Prostate gland (tissue), 2 donors: Measurements from ENCODE around the gene EFR3B. TPM values are rescaled to one million over a fixed set of nuclear protein-coding genes. Genes with fewer than 3 reads are reported as not detected.

Experiments
- DNase-seq: peaks from one replicate; pipeline ENCODE4 v3.0.0-alpha.2; 2019; ENCODE audit warnings: low spot score
- H3K27ac ChIP-seq, 2 donors: fragments of 200-600 bp; sonication (generic); 2 replicates each; pipeline ENCODE4 v1.5.1; 2017 to 2019
- H3K27me3 ChIP-seq: fragments of 200-600 bp; sonication (generic); replicated peaks from 2 replicates; pipeline ENCODE4 v1.5.1; 2019; ENCODE audit not compliant: insufficient read depth
- H3K36me3 ChIP-seq, 2 donors: fragments of 200-600 bp; sonication (generic); 1 replicate in 1 of 2; 2 replicates in 1 of 2; pipeline versions ENCODE4 v1.5.1 to v1.8.1; 2017 to 2019
- H3K4me1 ChIP-seq: fragments of 200-600 bp; sonication (generic); replicated peaks from 2 replicates; pipeline ENCODE4 v1.5.1; 2019
- H3K4me3 ChIP-seq, 2 donors: fragments of 200-600 bp; sonication (generic); 2 replicates each; pipeline ENCODE4 v1.5.1; 2017 to 2019
- H3K9me3 ChIP-seq: fragments of 200-600 bp; sonication (generic); 2 replicates; pipeline ENCODE4 v1.5.1; 2017
- CTCF ChIP-seq, 4 experiments: fragments of 200-600 bp in 2 of 4; fragments of 450-650 bp in 2 of 4; sonication (generic) in 2 of 4; IDR thresholded peaks; 1 replicate in 3 of 4; 2 replicates in 1 of 4; pipeline ENCODE4 v1.5.1; 2016 to 2019; ENCODE audit warnings: antibody characterized with exemption in 4 of 4, mild to moderate bottlenecking in 2 of 4, moderate library complexity in 2 of 4
- POLR2A ChIP-seq: fragments of 450-650 bp; IDR thresholded peaks from one replicate; pipeline ENCODE4 v1.6.1; 2016; ENCODE audit warnings: antibody characterized with exemption, mild to moderate bottlenecking
- POLR2AphosphoS5 ChIP-seq: sonication (generic); formaldehyde crosslinking; IDR thresholded peaks from one replicate; pipeline ENCODE4 v1.6.1; 2017; ENCODE audit warnings: antibody characterized with exemption
- WGBS: methylation state at CpG from one replicate; pipeline ENCODE4 v1.1.5; 2018; 5-methylcytosine and 5-hydroxymethylcytosine counted together
- intact Hi-C: fragments of 100-400 bp; cut with DNase I; formaldehyde crosslinking; loops from one replicate; pipeline ENCODE4 v1.14.2; 2022
- total RNA-seq, 2 donors: library from RNA; depleted of rRNA; stranded (reverse); fragments of >200 nt; gene quantifications; one replicate each; pipeline ENCODE4 v1.1.0, GENCODE V29; 2016

The EFR3B gene
- total RNA-seq, 2 donors from 2014 or later: 0.14 to 1.6 TPM

GRCh38 chr2:25049422-25049821, 7.5 kb downstream of the EFR3B start:
- no peak for DNase-seq
- Histone ChIP-seq H3K4me3 (no peak overlapping the region), H3K27ac (no peak overlapping the region), H3K27me3 (no peaks in the 10 kb centered on the region), H3K4me1 (no peaks in the 10 kb centered on the region), H3K36me3 (no peaks in the 10 kb centered on the region), H3K9me3 (no peaks in the 10 kb centered on the region)
- TF ChIP-seq CTCF (IDR thresholded peaks at IDR 0.05) (no peak), POLR2AphosphoS5 (no peak), POLR2A (no peak)
- intact Hi-C loops: no loop called here
- 77% methylated on average over 4 of the region's 4 CpGs for WGBS

GRCh38 chr2:25050128-25050527, 8.3 kb downstream of the EFR3B start:
- intact Hi-C loops: no loop called here
- Histone ChIP-seq H3K27me3 (no peaks in the 10 kb centered on the region), H3K4me1 (no peaks in the 10 kb centered on the region), H3K36me3 (no peaks in the 10 kb centered on the region), H3K9me3 (no peaks in the 10 kb centered on the region), H3K27ac (no peak overlapping the region), H3K4me3 (no peak overlapping the region)
- no peak for DNase-seq
- TF ChIP-seq POLR2AphosphoS5 (no peak), CTCF (IDR thresholded peaks at IDR 0.05) (no peak), POLR2A (no peak)

GRCh38 chr2:25053041-25053440, 11.2 kb downstream of the EFR3B start:
- no peak for DNase-seq
- WGBS: 82% methylated on average over 3 of the region's 3 CpGs
- no peak for TF ChIP-seq POLR2A
- TF ChIP-seq CTCF (IDR thresholded peaks at IDR 0.05): no peak
- TF ChIP-seq POLR2AphosphoS5: no peak

GRCh38 chr2:25054720-25055119, 12.8 kb downstream of the EFR3B start:
- 77% methylated on average over 4 of the region's 4 CpGs for WGBS
- H3K27me3 ChIP-seq: no peaks in the 10 kb centered on the region
- intact Hi-C loops: no loop called here
- H3K9me3 ChIP-seq: no peaks in the 10 kb centered on the region
- DNase-seq: no peak
- H3K4me3 ChIP-seq: no peak overlapping the region
- no peaks in the 10 kb centered on the region for H3K4me1 ChIP-seq
- H3K27ac ChIP-seq: no peak overlapping the region
- no peaks in the 10 kb centered on the region for H3K36me3 ChIP-seq
- no peak for TF ChIP-seq POLR2A
- no peak for TF ChIP-seq POLR2AphosphoS5
- no peak for TF ChIP-seq CTCF (IDR thresholded peaks at IDR 0.05)

More at GRCh38 chr2:25053041-25053440, 11.2 kb downstream of the EFR3B start:
- no peak overlapping the region for H3K27ac ChIP-seq
- no peak overlapping the region for H3K4me3 ChIP-seq
- intact Hi-C loops: no loop called here
- no peaks in the 10 kb centered on the region for H3K36me3 ChIP-seq
- H3K27me3 ChIP-seq: no peaks in the 10 kb centered on the region
- H3K9me3 ChIP-seq: no peaks in the 10 kb centered on the region
- no peaks in the 10 kb centered on the region for H3K4me1 ChIP-seq

- TF ChIP-seq POLR2A (no peak), CTCF (IDR thresholded peaks at IDR 0.05) (no peak), POLR2AphosphoS5 (no peak)
- no peak for DNase-seq
- WGBS: 77% methylated on average over 9 of the region's 9 CpGs
- H3K36me3 ChIP-seq: no peaks in the 10 kb centered on the region
- H3K9me3 ChIP-seq: no peaks in the 10 kb centered on the region
- intact Hi-C loops: no loop called here
- no peak overlapping the region for H3K4me3 ChIP-seq
- no peak overlapping the region for H3K27ac ChIP-seq
- no peaks in the 10 kb centered on the region for H3K4me1 ChIP-seq
- no peaks in the 10 kb centered on the region for H3K27me3 ChIP-seq
These were observed 13.6 kb downstream of the EFR3B start for GRCh38 chr2:25055376-25055920.
